Testis (tissue), 2 donors: ENCODE measurements around the gene WNK2.

Experiments
- POLR2A ChIP-seq: fragments of 450-650 bp; IDR thresholded peaks from one replicate; pipeline ENCODE4 v1.6.1; 2017; ENCODE audit warnings: antibody characterized with exemption, mild to moderate bottlenecking, moderate library complexity
- TF ChIP-seq, protein P1 (sequence below), 3 experiments: fragments of 450-650 bp in 2 of 3; fragments of 200-600 bp in 1 of 3; sonication (generic) in 1 of 3; IDR thresholded peaks; one replicate each; pipeline ENCODE4 v1.5.1; 2016 to 2019; ENCODE audit warnings: antibody characterized with exemption in 3 of 3, mild to moderate bottlenecking in 2 of 3, moderate library complexity in 1 of 3

DNA sequence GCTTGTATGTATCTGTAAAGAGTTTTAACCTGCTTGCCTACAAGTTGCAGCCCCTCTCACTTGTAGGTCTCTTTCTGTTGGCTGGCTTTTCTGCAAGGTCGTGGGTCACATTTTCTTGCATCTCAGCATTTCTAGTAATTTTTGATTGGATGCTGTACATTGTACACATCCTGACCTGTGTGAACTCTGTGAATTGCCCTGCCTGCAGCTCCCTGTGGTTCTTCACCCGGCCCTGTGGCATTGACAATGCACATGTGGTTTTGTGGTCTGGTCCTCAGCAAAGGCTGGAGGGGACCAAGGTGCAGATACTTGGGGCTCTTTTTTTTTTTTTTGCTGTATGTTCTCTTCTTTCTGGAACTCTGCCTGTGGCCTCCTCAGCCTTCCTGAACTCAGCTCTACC lies 53.6 kb downstream of the WNK2 start:
- TF ChIP-seq POLR2A: no peak
- TF ChIP-seq, protein P1, sequence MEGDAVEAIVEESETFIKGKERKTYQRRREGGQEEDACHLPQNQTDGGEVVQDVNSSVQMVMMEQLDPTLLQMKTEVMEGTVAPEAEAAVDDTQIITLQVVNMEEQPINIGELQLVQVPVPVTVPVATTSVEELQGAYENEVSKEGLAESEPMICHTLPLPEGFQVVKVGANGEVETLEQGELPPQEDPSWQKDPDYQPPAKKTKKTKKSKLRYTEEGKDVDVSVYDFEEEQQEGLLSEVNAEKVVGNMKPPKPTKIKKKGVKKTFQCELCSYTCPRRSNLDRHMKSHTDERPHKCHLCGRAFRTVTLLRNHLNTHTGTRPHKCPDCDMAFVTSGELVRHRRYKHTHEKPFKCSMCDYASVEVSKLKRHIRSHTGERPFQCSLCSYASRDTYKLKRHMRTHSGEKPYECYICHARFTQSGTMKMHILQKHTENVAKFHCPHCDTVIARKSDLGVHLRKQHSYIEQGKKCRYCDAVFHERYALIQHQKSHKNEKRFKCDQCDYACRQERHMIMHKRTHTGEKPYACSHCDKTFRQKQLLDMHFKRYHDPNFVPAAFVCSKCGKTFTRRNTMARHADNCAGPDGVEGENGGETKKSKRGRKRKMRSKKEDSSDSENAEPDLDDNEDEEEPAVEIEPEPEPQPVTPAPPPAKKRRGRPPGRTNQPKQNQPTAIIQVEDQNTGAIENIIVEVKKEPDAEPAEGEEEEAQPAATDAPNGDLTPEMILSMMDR (IDR thresholded peaks at IDR 0.05): no peak
